GM19395 (cell line): Measurements from ENCODE around the gene RGS5.
"Not testable (repeated sequence)": the region's sequence is repeated elsewhere in the genome, so short reads cannot be mapped to it uniquely, and the experiment has no call there.

Source experiments
- ATAC-seq: cut with Tn5 transposase; IDR thresholded peaks from one replicate; pipeline ENCODE4 v1.9.1; 2021; ENCODE audit warnings: mild to moderate bottlenecking, moderate library complexity; ENCODE audit not compliant: unreplicated experiment

The RGS5 gene

GRCh38 chr1:163202833-163203451 is at the start of gene RGS5:
Gene RGS5 (minus strand): TSS chr1:163202916. CDS start chr1:163202835, 81 bp downstream.
- no peak for ATAC-seq

GRCh38 chr1:163250382-163250974 is 47.8 kb upstream of the RGS5 start:
- ATAC-seq = no peak

- ATAC-seq = no peak
Measured at GRCh38 chr1:163248064-163248463, 45.3 kb upstream of the RGS5 start.

- ATAC-seq = not testable (repeated sequence)
Measured at GRCh38 chr1:163244648-163245047, 41.9 kb upstream of the RGS5 start.

GRCh38 chr1:163241746-163242145 is 39.0 kb upstream of the RGS5 start:
- no peak for ATAC-seq

GRCh38 chr1:163240705-163241104 is 38.0 kb upstream of the RGS5 start:
- ATAC-seq = no peak

- ATAC-seq = not testable (repeated sequence)
Measured at GRCh38 chr1:163233643-163234042, 30.9 kb upstream of the RGS5 start.

- no peak for ATAC-seq
Measured at GRCh38 chr1:163231385-163231784, 28.7 kb upstream of the RGS5 start.

GRCh38 chr1:163230827-163231226 is 28.1 kb upstream of the RGS5 start:
- ATAC-seq = no peak

GRCh38 chr1:163228271-163228670 is 25.6 kb upstream of the RGS5 start:
- ATAC-seq = not testable (repeated sequence)

- ATAC-seq = no peak
Measured at GRCh38 chr1:163227126-163227525, 24.4 kb upstream of the RGS5 start.

GRCh38 chr1:163213626-163214025 is 10.9 kb upstream of the RGS5 start:
- no peak for ATAC-seq

GRCh38 chr1:163211667-163212066 is 9.0 kb upstream of the RGS5 start:
- no peak for ATAC-seq

- ATAC-seq = no peak
Measured at GRCh38 chr1:163205513-163205912, 2.8 kb upstream of the RGS5 start.

GRCh38 chr1:163203561-163203960 is 845 bp upstream of the RGS5 start:
- no peak for ATAC-seq

GRCh38 chr1:163201906-163202305 is 810 bp downstream of the RGS5 start:
- ATAC-seq = no peak

GRCh38 chr1:163197022-163197421 is 5.7 kb downstream of the RGS5 start:
- no peak for ATAC-seq

GRCh38 chr1:163196449-163196787 is 6.3 kb downstream of the RGS5 start:
- ATAC-seq = no peak

- ATAC-seq = no peak
Measured at GRCh38 chr1:163195728-163196448, 6.8 kb downstream of the RGS5 start.

- ATAC-seq = peak; percentile 78
Measured at GRCh38 chr1:163191301-163191700, 11.4 kb downstream of the RGS5 start.

- ATAC-seq = no peak
Measured at GRCh38 chr1:163188947-163189346, 13.8 kb downstream of the RGS5 start.

GRCh38 chr1:163187849-163188248 is 14.9 kb downstream of the RGS5 start:
- ATAC-seq = no peak
